HepG2 (cell line): ENCODE results near the gene UGP2. TPM values are rescaled to one million over a fixed set of nuclear protein-coding genes. Genes with fewer than 3 reads are reported as not detected.

ENCODE experiments used
- ATAC-seq: fragments of 200-7000 bp; cut with Tn5 transposase; 3 replicates; pipeline ENCODE4 v1.9.1; 2020; ENCODE audit warnings: mild to moderate bottlenecking, moderate library complexity
- BruUV-seq: library from RNA; stranded (reverse); fragments of 400-500 nt; replicated peaks from 2 replicates; lab custom pipeline; 2021; lab: Mats Ljungman, UMichigan
- CTCF ChIA-PET: fragments of 300-600 bp; formaldehyde crosslinking; extraction: SDS; loops from one replicate; lab custom pipeline; 2021; ENCODE audit warnings: low total read pairs, inconsistent platforms, low intra/inter-chr PET ratio; lab: Yijun Ruan, JAX
- POLR2A ChIA-PET: fragments of 350-600 bp; sonication (Branson Sonifier 250); formaldehyde crosslinking; loops from one replicate; lab custom pipeline; 2020; ENCODE audit warnings: antibody characterized with exemption, inconsistent platforms; lab: Yijun Ruan, JAX
- DNase-seq: peaks from one replicate; pipeline ENCODE4 v3.0.0-alpha.2; 2015; ENCODE audit warnings: low spot score
- FAIRE-seq: peaks from 3 replicates; lab custom pipeline; 2011; peaks lifted over from hg19 to GRCh38; lab: Jason Lieb, UNC
- H2AFZ ChIP-seq: one replicate; pipeline ENCODE4 v1.6.1; 2011; ENCODE audit warnings: low read length, inconsistent platforms
- H3K27ac ChIP-seq: fragments of 300-600 bp; 3 replicates; pipeline ENCODE4 v1.8.0; 2011; ENCODE audit warnings: mixed run types, mild to moderate bottlenecking, mixed read lengths, low read length, inconsistent platforms; ENCODE audit not compliant: insufficient read depth; ENCODE audit errors: extremely low read length
- H3K27me3 ChIP-seq, 2 experiments: fragments of 200-600 bp in 1 of 2; 2 replicates in 1 of 2; 3 replicates in 1 of 2; pipeline versions ENCODE4 v1.6.0 to v1.8.0; 2011; ENCODE audit warnings: low read length in 2 of 2, mild to moderate bottlenecking in 2 of 2, moderate library complexity in 2 of 2, inconsistent platforms in 1 of 2; ENCODE audit not compliant: insufficient read depth in 2 of 2, control insufficient read depth in 1 of 2
- H3K36me3 ChIP-seq, 2 experiments: fragments of 200-600 bp in 1 of 2; replicated peaks in 1 of 2; 2 replicates in 1 of 2; 3 replicates in 1 of 2; pipeline versions ENCODE4 v1.5.1 to v1.8.0; 2011; ENCODE audit warnings: low read length in 2 of 2, inconsistent platforms in 1 of 2; ENCODE audit not compliant: insufficient read depth in 2 of 2, control insufficient read depth in 1 of 2
- H3K4me1 ChIP-seq: 2 replicates; pipeline ENCODE4 v1.5.1; 2012; ENCODE audit warnings: low read length, inconsistent platforms; ENCODE audit not compliant: insufficient read depth
- H3K4me2 ChIP-seq: 2 replicates; pipeline ENCODE4 v1.6.0; 2011; ENCODE audit warnings: low read depth, low read length, inconsistent platforms
- H3K4me3 ChIP-seq, 3 experiments: fragments of 200-600 bp in 1 of 3; sonication (generic), shearing (Covaris generic) in 1 of 3; replicated peaks in 1 of 3; 2 replicates each; pipeline ENCODE4 v1.5.1; 2011 to 2016; ENCODE audit warnings: low read length in 3 of 3, inconsistent platforms in 2 of 3, low read depth in 2 of 3, mild to moderate bottlenecking in 2 of 3, control low read depth in 1 of 3, mixed read lengths in 1 of 3; ENCODE audit not compliant: insufficient read depth in 1 of 3
- H3K79me2 ChIP-seq: one replicate; pipeline ENCODE4 v1.6.1; 2011; ENCODE audit warnings: low read length, inconsistent platforms; ENCODE audit not compliant: insufficient read depth
- H3K9ac ChIP-seq: 2 replicates; pipeline ENCODE4 v1.6.0; 2011; ENCODE audit warnings: mild to moderate bottlenecking, low read depth, low read length, inconsistent platforms; ENCODE audit not compliant: insufficient read depth
- H3K9me3 ChIP-seq: 2 replicates; pipeline ENCODE4 v1.5.1; 2012; ENCODE audit warnings: mild to moderate bottlenecking, low read length
- H4K20me1 ChIP-seq: 2 replicates; pipeline ENCODE4 v1.6.0; 2011; ENCODE audit warnings: inconsistent platforms, mild to moderate bottlenecking, low read length, moderate library complexity; ENCODE audit not compliant: insufficient read depth
- AGO2 ChIP-seq: fragments of 200-400 bp; formaldehyde crosslinking; optimal IDR thresholded peaks from 2 replicates; pipeline ENCODE3; 2017; ENCODE audit warnings: mild to moderate bottlenecking, low read depth, low read length, moderate library complexity
- BCL6 ChIP-seq: IDR thresholded peaks from 2 replicates; pipeline ENCODE4 v1.6.1; 2016; ENCODE audit warnings: missing genetic modification reagents, missing compliant biosample characterization
- DZIP1 ChIP-seq: sonication (generic); formaldehyde crosslinking; IDR thresholded peaks from 2 replicates; pipeline ENCODE4 v1.5.0; 2020; ENCODE audit warnings: mild to moderate bottlenecking, missing genetic modification reagents
- HHEX ChIP-seq: IDR thresholded peaks from 2 replicates; pipeline ENCODE4 v1.6.1; 2016; ENCODE audit warnings: control low read depth
- NR2F6 ChIP-seq, 2 experiments: IDR thresholded peaks; 2 replicates each; pipeline ENCODE4 v1.6.1; 2016; ENCODE audit warnings: antibody characterized with exemption in 1 of 2, mild to moderate bottlenecking in 1 of 2
- RFX5 ChIP-seq: IDR thresholded peaks from 2 replicates; pipeline ENCODE4 v1.6.1; 2011; ENCODE audit warnings: low read depth, low read length, improper control_type of control experiment
- SP5 ChIP-seq: IDR thresholded peaks from 2 replicates; pipeline ENCODE4 v1.6.1; 2016; ENCODE audit warnings: low read depth, borderline replicate concordance
- SRF ChIP-seq: IDR thresholded peaks from 2 replicates; pipeline ENCODE4 v1.6.1; 2011; ENCODE audit warnings: mild to moderate bottlenecking, low read depth, low read length, moderate library complexity
- TGIF2 ChIP-seq: IDR thresholded peaks from 2 replicates; pipeline ENCODE4 v1.6.1; 2016; ENCODE audit warnings: control low read depth, missing compliant biosample characterization
- ZNF256 ChIP-seq: sonication (generic); formaldehyde crosslinking; conservative IDR thresholded peaks from 2 replicates; pipeline ENCODE4 v1.4.0; 2020; ENCODE audit warnings: missing genetic modification reagents
- ZNF367 ChIP-seq: sonication (generic); formaldehyde crosslinking; IDR thresholded peaks from 2 replicates; pipeline ENCODE4 v1.4.0; 2020; ENCODE audit warnings: missing genetic modification reagents, borderline replicate concordance
- ZNF790 ChIP-seq: sonication (generic); formaldehyde crosslinking; IDR thresholded peaks from 2 replicates; pipeline ENCODE4 v1.8.0; 2022; ENCODE audit warnings: missing genetic modification reagents, mild to moderate bottlenecking, borderline replicate concordance
- WGBS: methylation state at CpG from one replicate; pipeline ENCODE4 v1.1.6; 2017; ENCODE audit warnings: low lambda C conversion rate; 5-methylcytosine and 5-hydroxymethylcytosine counted together
- in situ Hi-C: cut with HindIII; loops from 2 replicates; pipeline ENCODE4 v1.10.0; 2017; ENCODE audit warnings: low pct_unique_long_range_greater_than_20kb; ENCODE audit not compliant: extremely low pct_ligation_motif_present
- intact Hi-C: fragments of 100-400 bp; cut with micrococcal nuclease; formaldehyde crosslinking; loops from one replicate; pipeline ENCODE4 v1.10.0; 2022; ENCODE audit not compliant: unreplicated experiment
- polyA plus RNA-seq, 8 experiments: library from polyadenylated mRNA; depleted of rRNA in 3 of 8; stranded (reverse) in 7 of 8; unstranded in 1 of 8; fragments of >200 nt; fragmentation: Illumina TruSeq in 4 of 8; extraction: Trizol in 4 of 8; gene quantifications; 2 replicates each; pipeline versions ENCODE4 v1.2.1 to v1.2.3, GENCODE V29; 2011 to 2016; ENCODE audit warnings: low read depth in 4 of 8, missing spikeins in 1 of 8, mixed read lengths in 1 of 8; ENCODE audit not compliant: insufficient read depth in 1 of 8
- total RNA-seq, 5 experiments: library from RNA; depleted of rRNA; stranded (reverse); fragments of >200 nt; fragmentation: Illumina TruSeq; extraction: Trizol; gene quantifications; 2 replicates each; pipeline ENCODE4 v1.2.3, GENCODE V29; 2016; ENCODE audit warnings: low read depth in 1 of 5
- TF ChIP-seq, protein P1 (sequence below), 2 experiments: IDR thresholded peaks; 2 replicates each; pipeline ENCODE4 v1.6.1; 2011 to 2012; ENCODE audit warnings: low read length in 2 of 2, borderline replicate concordance in 1 of 2, low read depth in 1 of 2, mild to moderate bottlenecking in 1 of 2, moderate library complexity in 1 of 2
- TF ChIP-seq, protein P2 (sequence below): sonication (generic); formaldehyde crosslinking; IDR thresholded peaks from 2 replicates; pipeline ENCODE4 v1.4.0; 2020; ENCODE audit warnings: missing genetic modification reagents, borderline replicate concordance

The UGP2 gene
- total and polyA plus RNA-seq, 2 of the 13 experiments (the other 11 are each of a cell fraction or from before 2014, with no cell fraction given), result 96.0 to 134 TPM

- Histone ChIP-seq H3K27me3 (no peaks in the 10 kb centered on the region; a peak in 1 of 5 replicates), H3K9me3 (no peaks in the 10 kb centered on the region), H3K4me2 (peak overlapping the region; percentile 95), H3K27ac (peak overlapping the region; percentile 94), H3K9ac (peak overlapping the region; percentile 92), H3K36me3 (no peaks in the 10 kb centered on the region), H3K4me1 (peaks cover 44% of the 10 kb centered on the region), H3K79me2 (peaks cover 58% of the 10 kb centered on the region), H2AFZ (no peak overlapping the region), H4K20me1 (peaks cover 35% of the 10 kb centered on the region), H3K4me3 (peak overlapping the region; percentile 82 to 95 (median 85))
- BruUV-seq, result TSS peak; percentile 70
- ChIA-PET CTCF (interaction anchor here (1.0 kb wide), 1 partner anchor 151 kb away, joined by 3 read pairs; no protein-coding TSS in a partner anchor), POLR2A (interaction anchor here (0.7 to 5.2 kb wide), 22 partner anchors 8 to 254 kb away, joined by 3 to 73 read pairs (median 4); partner anchors contain the start of genes MDH1 and WDPCP)
- intact Hi-C loops, result loop anchor here (2.0 kb wide), 1 partner anchor 254 kb away; the partner anchor contains the start of genes MDH1 and WDPCP
- in situ Hi-C loops, result no loop called here
- DNase-seq (peak; percentile 73), FAIRE-seq (no peak), ATAC-seq (peak; percentile 1; the same call in 1 of the 3 replicates)
- under 1% methylated on average over 24 of the region's 24 CpGs for WGBS
- TF ChIP-seq, protein P1, sequence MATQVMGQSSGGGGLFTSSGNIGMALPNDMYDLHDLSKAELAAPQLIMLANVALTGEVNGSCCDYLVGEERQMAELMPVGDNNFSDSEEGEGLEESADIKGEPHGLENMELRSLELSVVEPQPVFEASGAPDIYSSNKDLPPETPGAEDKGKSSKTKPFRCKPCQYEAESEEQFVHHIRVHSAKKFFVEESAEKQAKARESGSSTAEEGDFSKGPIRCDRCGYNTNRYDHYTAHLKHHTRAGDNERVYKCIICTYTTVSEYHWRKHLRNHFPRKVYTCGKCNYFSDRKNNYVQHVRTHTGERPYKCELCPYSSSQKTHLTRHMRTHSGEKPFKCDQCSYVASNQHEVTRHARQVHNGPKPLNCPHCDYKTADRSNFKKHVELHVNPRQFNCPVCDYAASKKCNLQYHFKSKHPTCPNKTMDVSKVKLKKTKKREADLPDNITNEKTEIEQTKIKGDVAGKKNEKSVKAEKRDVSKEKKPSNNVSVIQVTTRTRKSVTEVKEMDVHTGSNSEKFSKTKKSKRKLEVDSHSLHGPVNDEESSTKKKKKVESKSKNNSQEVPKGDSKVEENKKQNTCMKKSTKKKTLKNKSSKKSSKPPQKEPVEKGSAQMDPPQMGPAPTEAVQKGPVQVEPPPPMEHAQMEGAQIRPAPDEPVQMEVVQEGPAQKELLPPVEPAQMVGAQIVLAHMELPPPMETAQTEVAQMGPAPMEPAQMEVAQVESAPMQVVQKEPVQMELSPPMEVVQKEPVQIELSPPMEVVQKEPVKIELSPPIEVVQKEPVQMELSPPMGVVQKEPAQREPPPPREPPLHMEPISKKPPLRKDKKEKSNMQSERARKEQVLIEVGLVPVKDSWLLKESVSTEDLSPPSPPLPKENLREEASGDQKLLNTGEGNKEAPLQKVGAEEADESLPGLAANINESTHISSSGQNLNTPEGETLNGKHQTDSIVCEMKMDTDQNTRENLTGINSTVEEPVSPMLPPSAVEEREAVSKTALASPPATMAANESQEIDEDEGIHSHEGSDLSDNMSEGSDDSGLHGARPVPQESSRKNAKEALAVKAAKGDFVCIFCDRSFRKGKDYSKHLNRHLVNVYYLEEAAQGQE (IDR thresholded peaks at IDR 0.05; ENCODE audit: borderline replicate concordance in 1 of 2, low read depth in 1 of 2, low read length in 2 of 2), result 0 out of 4 replicates have a peak, but pooled peaks of 1 of the 2 experiments have one; percentile 15
- TF ChIP-seq AGO2 (no peak), HHEX (CRISPR knock-in tag) (0 out of 2 replicates have a peak, but pooled peaks have one; percentile 22), ZNF367 (CRISPR knock-in tag) (no peak), NR2F6 (IDR thresholded peaks at IDR 0.05) (0 out of 2 replicates have a peak, but pooled peaks have one; percentile 2), NR2F6 (CRISPR knock-in tag; IDR thresholded peaks at IDR 0.05) (peak; percentile 57; the same call in 1 of the 2 replicates), DZIP1 (CRISPR knock-in tag) (no peak), ZNF256 (CRISPR knock-in tag) (no peak), TGIF2 (CRISPR knock-in tag) (peak; percentile 74; the same call in 1 of the 2 replicates), BCL6 (peak; percentile 62; the same call in 1 of the 2 replicates), ZNF790 (CRISPR knock-in tag) (0 out of 2 replicates have a peak, but pooled peaks have one; percentile 47), SP5 (peak; percentile 45), SRF (peak; percentile 50; the same call in 1 of the 2 replicates), RFX5 (no peak)
- TF ChIP-seq, protein P2, sequence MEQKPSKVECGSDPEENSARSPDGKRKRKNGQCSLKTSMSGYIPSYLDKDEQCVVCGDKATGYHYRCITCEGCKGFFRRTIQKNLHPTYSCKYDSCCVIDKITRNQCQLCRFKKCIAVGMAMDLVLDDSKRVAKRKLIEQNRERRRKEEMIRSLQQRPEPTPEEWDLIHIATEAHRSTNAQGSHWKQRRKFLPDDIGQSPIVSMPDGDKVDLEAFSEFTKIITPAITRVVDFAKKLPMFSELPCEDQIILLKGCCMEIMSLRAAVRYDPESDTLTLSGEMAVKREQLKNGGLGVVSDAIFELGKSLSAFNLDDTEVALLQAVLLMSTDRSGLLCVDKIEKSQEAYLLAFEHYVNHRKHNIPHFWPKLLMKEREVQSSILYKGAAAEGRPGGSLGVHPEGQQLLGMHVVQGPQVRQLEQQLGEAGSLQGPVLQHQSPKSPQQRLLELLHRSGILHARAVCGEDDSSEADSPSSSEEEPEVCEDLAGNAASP, result peak; percentile 35; the same call in 1 of the 2 replicates
Measured at GRCh38 chr2:63842149-63843061, 709 bp downstream of the UGP2 start.
